Loucy (cell line): Measurements from ENCODE around the gene ANKRD65.

Experiments
- H2AFZ ChIP-seq: fragments of 200-600 bp; sonication (generic); 2 replicates; pipeline ENCODE4 v1.6.0; 2016; ENCODE audit warnings: antibody characterized with exemption, mild to moderate bottlenecking, low read length, moderate library complexity
- H3F3A ChIP-seq: fragments of 200-600 bp; 2 replicates; pipeline ENCODE4 v1.6.0; 2016; ENCODE audit warnings: antibody characterized with exemption, low read depth, mild to moderate bottlenecking
- H3K27me3 ChIP-seq: fragments of 200-600 bp; sonication (generic); 2 replicates; pipeline ENCODE4 v1.6.1; 2014; ENCODE audit warnings: low read length, mild to moderate bottlenecking; ENCODE audit not compliant: insufficient read depth, poor library complexity, severe bottlenecking
- H3K36me3 ChIP-seq: fragments of 200-600 bp; sonication (generic); 2 replicates; pipeline ENCODE4 v1.6.1; 2016; ENCODE audit warnings: low read length; ENCODE audit not compliant: insufficient read depth
- H3K4me1 ChIP-seq: fragments of 200-600 bp; sonication (generic); 2 replicates; pipeline ENCODE4 v1.5.1; 2014; ENCODE audit warnings: low read length, mild to moderate bottlenecking; ENCODE audit not compliant: insufficient read depth, poor library complexity, severe bottlenecking
- H3K4me2 ChIP-seq: fragments of 200-600 bp; sonication (generic); 2 replicates; pipeline ENCODE4 v1.6.0; 2014; ENCODE audit warnings: antibody characterized with exemption, low read length, low read depth, mild to moderate bottlenecking; ENCODE audit not compliant: poor library complexity, severe bottlenecking
- H3K4me3 ChIP-seq: fragments of 200-600 bp; sonication (generic); 2 replicates; pipeline ENCODE4 v1.5.1; 2014; ENCODE audit warnings: low read length, mild to moderate bottlenecking, mixed read lengths; ENCODE audit not compliant: poor library complexity, severe bottlenecking
- H3K79me2 ChIP-seq: fragments of 200-600 bp; sonication (generic); 2 replicates; pipeline ENCODE4 v1.6.1; 2014; ENCODE audit warnings: low read length; ENCODE audit not compliant: insufficient read depth
- H3K9ac ChIP-seq: fragments of 200-600 bp; sonication (generic); 2 replicates; pipeline ENCODE4 v1.6.0; 2014; ENCODE audit warnings: mild to moderate bottlenecking, low read depth, low read length, moderate library complexity; ENCODE audit not compliant: poor library complexity, severe bottlenecking
- H3K9me2 ChIP-seq: fragments of 200-600 bp; sonication (generic); replicated peaks from 2 replicates; pipeline ENCODE4 v1.6.1; 2016; ENCODE audit warnings: low read depth, low read length, mixed read lengths
- H3K9me3 ChIP-seq: fragments of 200-600 bp; sonication (generic); 2 replicates; pipeline ENCODE4 v1.6.1; 2014; ENCODE audit warnings: mild to moderate bottlenecking, antibody characterized with exemption, low read length, low read depth; ENCODE audit not compliant: insufficient read depth
- H4K20me1 ChIP-seq: fragments of 200-600 bp; sonication (generic); 2 replicates; pipeline ENCODE4 v1.6.0; 2014; ENCODE audit warnings: antibody characterized with exemption, low read length, mild to moderate bottlenecking; ENCODE audit not compliant: insufficient read depth, poor library complexity, severe bottlenecking
- EZH2phosphoT487 ChIP-seq: fragments of 200-600 bp; IDR thresholded peaks from 2 replicates; pipeline ENCODE4 v1.6.1; 2018; ENCODE audit warnings: antibody characterized with exemption, mild to moderate bottlenecking, moderate library complexity, borderline replicate concordance
- TF ChIP-seq, protein P1 (sequence below): fragments of 200-600 bp; sonication (generic); conservative IDR thresholded peaks from 2 replicates; pipeline ENCODE4 v1.5.1; 2014; ENCODE audit warnings: mild to moderate bottlenecking, antibody characterized with exemption, low read length

The ANKRD65 gene

DNA sequence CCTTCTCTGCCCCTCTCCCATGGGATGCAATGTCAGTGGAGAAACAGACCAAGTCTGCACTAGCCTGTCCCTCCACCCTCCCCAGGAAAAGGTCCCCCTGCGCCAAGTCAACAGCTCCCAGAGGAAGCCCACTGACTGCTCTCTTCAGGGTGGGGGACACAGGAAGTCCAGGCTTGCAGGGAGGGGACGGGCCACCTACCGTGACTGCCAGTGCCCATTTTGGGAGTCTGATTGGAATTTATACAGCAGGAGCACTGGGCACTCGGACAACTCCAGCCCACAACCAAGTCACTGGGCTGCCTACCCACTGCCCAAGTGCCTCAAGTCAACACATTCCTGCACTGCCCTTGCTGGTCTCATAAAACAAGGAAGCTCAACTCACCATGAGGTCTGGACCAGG is 28.1 kb downstream of the ANKRD65 start:
- peaks cover 52% of the 10 kb centered on the region for H3K79me2 ChIP-seq
- no peaks in the 10 kb centered on the region for H3K27me3 ChIP-seq
- H3K9ac ChIP-seq, result no peak overlapping the region
- no peak overlapping the region for H3K4me2 ChIP-seq
- H4K20me1 ChIP-seq, result peaks cover 17% of the 10 kb centered on the region
- peaks cover 82% of the 10 kb centered on the region; the same call in 1 of the 2 replicates for H3K36me3 ChIP-seq
- peaks cover 12% of the 10 kb centered on the region for H3K4me1 ChIP-seq
- H2AFZ ChIP-seq, result no peak overlapping the region
- H3K9me2 ChIP-seq, result no peaks in the 10 kb centered on the region
- H3K4me3 ChIP-seq, result no peak overlapping the region
- H3F3A ChIP-seq, result peaks cover 4% of the 10 kb centered on the region; the same call in 1 of the 2 replicates
- TF ChIP-seq, protein P1, sequence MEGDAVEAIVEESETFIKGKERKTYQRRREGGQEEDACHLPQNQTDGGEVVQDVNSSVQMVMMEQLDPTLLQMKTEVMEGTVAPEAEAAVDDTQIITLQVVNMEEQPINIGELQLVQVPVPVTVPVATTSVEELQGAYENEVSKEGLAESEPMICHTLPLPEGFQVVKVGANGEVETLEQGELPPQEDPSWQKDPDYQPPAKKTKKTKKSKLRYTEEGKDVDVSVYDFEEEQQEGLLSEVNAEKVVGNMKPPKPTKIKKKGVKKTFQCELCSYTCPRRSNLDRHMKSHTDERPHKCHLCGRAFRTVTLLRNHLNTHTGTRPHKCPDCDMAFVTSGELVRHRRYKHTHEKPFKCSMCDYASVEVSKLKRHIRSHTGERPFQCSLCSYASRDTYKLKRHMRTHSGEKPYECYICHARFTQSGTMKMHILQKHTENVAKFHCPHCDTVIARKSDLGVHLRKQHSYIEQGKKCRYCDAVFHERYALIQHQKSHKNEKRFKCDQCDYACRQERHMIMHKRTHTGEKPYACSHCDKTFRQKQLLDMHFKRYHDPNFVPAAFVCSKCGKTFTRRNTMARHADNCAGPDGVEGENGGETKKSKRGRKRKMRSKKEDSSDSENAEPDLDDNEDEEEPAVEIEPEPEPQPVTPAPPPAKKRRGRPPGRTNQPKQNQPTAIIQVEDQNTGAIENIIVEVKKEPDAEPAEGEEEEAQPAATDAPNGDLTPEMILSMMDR, result no peak
- no peak for TF ChIP-seq EZH2phosphoT487
- H3K9me3 ChIP-seq, result no peaks in the 10 kb centered on the region

DNA sequence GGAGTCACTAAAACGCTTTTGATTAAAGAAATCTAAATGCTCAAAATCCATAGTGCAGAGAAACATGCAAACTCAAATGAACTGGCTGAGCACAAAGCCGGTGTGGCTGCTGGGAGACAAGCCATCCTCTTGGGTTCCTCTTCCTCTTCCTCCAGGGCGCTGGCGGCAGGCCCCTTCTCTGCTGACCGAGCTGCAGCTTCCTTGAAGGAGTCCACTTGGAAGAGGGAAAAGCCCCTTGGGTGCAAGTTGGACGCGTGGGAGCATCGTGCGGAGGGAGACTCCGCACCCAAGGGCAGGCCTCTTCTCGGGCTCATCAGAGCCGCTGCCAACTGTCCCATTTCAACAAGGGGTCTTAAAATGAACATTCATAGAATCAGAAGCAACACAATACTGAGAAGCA is 29.9 kb downstream of the ANKRD65 start:
- peaks cover 4% of the 10 kb centered on the region; the same call in 1 of the 2 replicates for H3F3A ChIP-seq
- peaks cover 91% of the 10 kb centered on the region for H3K36me3 ChIP-seq
- peaks cover 35% of the 10 kb centered on the region for H3K79me2 ChIP-seq
- no peak overlapping the region for H3K4me2 ChIP-seq
- H3K9ac ChIP-seq, result no peak overlapping the region
- H3K4me3 ChIP-seq, result no peak overlapping the region
- no peaks in the 10 kb centered on the region for H3K9me2 ChIP-seq
- H2AFZ ChIP-seq, result no peak overlapping the region
- peaks cover 8% of the 10 kb centered on the region for H4K20me1 ChIP-seq
- H3K4me1 ChIP-seq, result no peaks in the 10 kb centered on the region
- TF ChIP-seq, protein P1, result no peak
- TF ChIP-seq EZH2phosphoT487, result no peak
- H3K27me3 ChIP-seq, result no peaks in the 10 kb centered on the region
- no peaks in the 10 kb centered on the region for H3K9me3 ChIP-seq

DNA sequence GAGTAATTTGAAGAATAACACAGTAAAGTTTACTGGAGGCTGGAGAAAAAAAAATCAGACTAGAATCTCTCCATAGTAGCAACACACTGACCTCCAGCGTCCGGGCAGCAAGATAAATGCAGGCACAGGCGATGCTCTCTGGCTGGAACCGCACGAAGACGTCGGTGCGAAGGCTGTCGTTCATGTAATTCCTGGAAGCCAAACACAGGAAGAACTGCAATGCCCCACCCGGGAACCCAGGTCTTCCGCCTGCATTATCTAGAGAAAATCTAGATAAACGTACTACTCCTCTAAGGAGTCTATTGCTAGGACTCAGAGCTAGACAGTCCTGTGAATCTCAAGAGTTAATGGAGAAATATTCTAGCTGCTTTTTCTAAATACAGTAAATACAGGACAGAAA is 30.4 kb downstream of the ANKRD65 start:
- H2AFZ ChIP-seq, result no peak overlapping the region
- H3K79me2 ChIP-seq, result peaks cover 30% of the 10 kb centered on the region
- H3K4me2 ChIP-seq, result no peak overlapping the region
- H3K4me1 ChIP-seq, result no peaks in the 10 kb centered on the region
- peaks cover 95% of the 10 kb centered on the region for H3K36me3 ChIP-seq
- peaks cover 4% of the 10 kb centered on the region; the same call in 1 of the 2 replicates for H3F3A ChIP-seq
- H3K27me3 ChIP-seq, result no peaks in the 10 kb centered on the region
- H4K20me1 ChIP-seq, result peaks cover 7% of the 10 kb centered on the region
- no peaks in the 10 kb centered on the region for H3K9me3 ChIP-seq
- TF ChIP-seq, protein P1, result no peak
- TF ChIP-seq EZH2phosphoT487, result no peak
- H3K9ac ChIP-seq, result no peak overlapping the region
- H3K4me3 ChIP-seq, result no peak overlapping the region
- H3K9me2 ChIP-seq, result no peaks in the 10 kb centered on the region
